ENCODE measurements around the gene SLC38A8. TPM values are rescaled to one million over a fixed set of nuclear protein-coding genes. Genes with fewer than 3 reads are reported as not detected.

The SLC38A8 gene
- total and polyA plus RNA-seq, 8 donors = 0.08 TPM; not detected in 7

DNA sequence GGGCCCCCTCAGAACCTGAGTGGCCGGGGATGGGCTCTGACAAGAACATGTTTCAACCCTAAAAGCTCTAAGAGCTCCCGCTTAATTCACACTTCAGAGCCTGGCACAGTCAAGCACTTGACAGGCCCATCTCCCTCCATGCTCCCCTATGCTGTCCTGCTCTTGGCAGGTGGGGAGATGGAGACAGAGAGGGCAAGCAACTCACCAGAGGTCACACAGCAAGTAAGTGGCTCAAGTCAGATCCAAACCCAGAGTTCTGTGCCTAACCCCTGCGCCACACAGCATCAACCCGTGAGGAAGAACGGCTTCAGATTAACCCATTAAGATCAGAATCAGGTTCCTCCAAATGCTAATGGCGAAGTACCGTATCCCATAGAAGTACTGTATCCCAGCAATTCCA is 38.2 kb downstream of the SLC38A8 start:
- no peak for DNase-seq
- TF ChIP-seq POLR2AphosphoS5 (IDR thresholded peaks at IDR 0.05) (no peak), CTCF (IDR thresholded peaks at IDR 0.05) (no peak), POLR2A (IDR thresholded peaks at IDR 0.05) (no peak), EP300 (IDR thresholded peaks at IDR 0.05) (no peak)
- H3K27me3 ChIP-seq = peaks cover 0 to 81% (median 8%) of the 10 kb centered on the region in 3 donors
- no peaks in the 10 kb centered on the region for H3K4me1 ChIP-seq
- no peaks in the 10 kb centered on the region for H3K9me3 ChIP-seq
- no peaks in the 10 kb centered on the region for H3K36me3 ChIP-seq
- no peak overlapping the region for H3K4me3 ChIP-seq
- intact Hi-C loops (cut with DNase I; ENCODE audit: low total_unique reads) = no loop called here
- 74 to 80% (median 76%) methylated on average over 7 of the region's 7 CpGs for WGBS, 5 donors
- H3K27ac ChIP-seq = no peak overlapping the region

- intact Hi-C loops (cut with DNase I; ENCODE audit: low total_unique reads) = no loop called here
- no peak overlapping the region for H3K4me3 ChIP-seq
- no peak for TF ChIP-seq POLR2AphosphoS5 (IDR thresholded peaks at IDR 0.05)
- TF ChIP-seq CTCF (IDR thresholded peaks at IDR 0.05) = no peak
- no peak for TF ChIP-seq EP300 (IDR thresholded peaks at IDR 0.05)
- no peak for TF ChIP-seq POLR2A (IDR thresholded peaks at IDR 0.05)
- H3K9me3 ChIP-seq = no peaks in the 10 kb centered on the region
- peaks cover 0 to 87% (median 8%) of the 10 kb centered on the region in 3 donors for H3K27me3 ChIP-seq
- WGBS, 5 donors = 69 to 83% (median 81%) methylated on average over 11 to 12 of the region's 12 CpGs
- no peak for DNase-seq
- H3K27ac ChIP-seq = no peak overlapping the region
- H3K36me3 ChIP-seq = no peaks in the 10 kb centered on the region
- H3K4me1 ChIP-seq = no peaks in the 10 kb centered on the region
Measured at GRCh38 chr16:84003038-84003437, 39.6 kb downstream of the SLC38A8 start.

- Histone ChIP-seq H3K4me3 (no peak overlapping the region), H3K36me3 (no peaks in the 10 kb centered on the region), H3K27me3 (peaks cover 0 to 87% (median 12%) of the 10 kb centered on the region in 3 donors), H3K4me1 (no peaks in the 10 kb centered on the region), H3K27ac (no peak overlapping the region), H3K9me3 (no peaks in the 10 kb centered on the region)
- intact Hi-C loops (cut with DNase I; ENCODE audit: low total_unique reads) = no loop called here
- WGBS, 5 donors = 63 to 95% (median 88%) methylated on average over 1 to 7 of the region's 7 CpGs
- TF ChIP-seq POLR2A (IDR thresholded peaks at IDR 0.05) = no peak
- TF ChIP-seq CTCF (IDR thresholded peaks at IDR 0.05) = no peak
- TF ChIP-seq EP300 (IDR thresholded peaks at IDR 0.05) = no peak
- no peak for TF ChIP-seq POLR2AphosphoS5 (IDR thresholded peaks at IDR 0.05)
- no peak for DNase-seq
Measured at GRCh38 chr16:84001726-84002125, 40.9 kb downstream of the SLC38A8 start.

- TF ChIP-seq POLR2AphosphoS5 (IDR thresholded peaks at IDR 0.05) = no peak
- intact Hi-C loops (cut with DNase I; ENCODE audit: low total_unique reads) = no loop called here
Measured at GRCh38 chr16:84000989-84001642, 41.5 kb downstream of the SLC38A8 start.

DNA sequence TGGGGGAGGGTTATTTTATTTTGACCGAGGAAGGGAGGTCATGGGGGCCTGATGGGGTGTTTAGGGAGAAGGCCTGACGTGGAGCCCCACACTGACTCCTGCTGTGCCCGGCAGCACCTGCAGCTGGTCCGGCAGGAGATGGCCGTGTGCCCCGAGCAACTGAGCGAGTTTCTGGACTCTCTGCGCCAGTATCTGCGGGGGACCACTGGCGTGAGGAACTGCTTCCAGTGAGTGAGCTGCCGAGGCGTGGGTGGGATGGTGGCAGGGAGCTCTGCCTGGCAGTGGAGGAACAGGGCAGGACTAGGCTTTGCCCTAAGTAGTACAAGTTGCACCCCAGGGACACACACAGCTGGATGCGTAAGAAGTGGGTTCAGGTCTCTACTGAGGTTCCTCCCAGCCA is 44.5 kb downstream of the SLC38A8 start:
- H3K36me3 ChIP-seq = no peaks in the 10 kb centered on the region
- peaks cover 0 to 5% (median 0%) of the 10 kb centered on the region in 4 donors for H3K4me1 ChIP-seq
- H3K4me3 ChIP-seq = no peak overlapping the region
- H3K27me3 ChIP-seq = peaks cover 0 to 86% (median 25%) of the 10 kb centered on the region in 3 donors
- no peak for TF ChIP-seq CTCF (IDR thresholded peaks at IDR 0.05)
- no peak for TF ChIP-seq POLR2AphosphoS5 (IDR thresholded peaks at IDR 0.05)
- no peak for TF ChIP-seq POLR2A (IDR thresholded peaks at IDR 0.05)
- TF ChIP-seq EP300 (IDR thresholded peaks at IDR 0.05) = no peak
- intact Hi-C loops (cut with DNase I; ENCODE audit: low total_unique reads) = no loop called here
- WGBS, 5 donors = 77 to 93% (median 84%) methylated on average over 12 to 13 of the region's 13 CpGs
- no peak overlapping the region for H3K27ac ChIP-seq
- no peak for DNase-seq
- no peaks in the 10 kb centered on the region for H3K9me3 ChIP-seq

More at GRCh38 chr16:84000989-84001642, 41.5 kb downstream of the SLC38A8 start:
- Histone ChIP-seq H3K9me3 (no peaks in the 10 kb centered on the region), H3K27me3 (peaks cover 0 to 87% (median 19%) of the 10 kb centered on the region in 3 donors), H3K4me1 (no peaks in the 10 kb centered on the region), H3K27ac (no peak overlapping the region), H3K36me3 (no peaks in the 10 kb centered on the region), H3K4me3 (no peak overlapping the region)
- DNase-seq = no peak
- WGBS, 5 donors = 65 to 81% (median 75%) methylated on average over 10 to 13 of the region's 13 CpGs
